K562 (cell line): ENCODE data around the gene TXNRD2. TPM values are rescaled to one million over a fixed set of nuclear protein-coding genes. Genes with fewer than 3 reads are reported as not detected.
A peak's percentile ranks its signal among the peaks of the same experiment; 100 is the strongest.

Experiments used
- GTF2F1 ChIP-seq: IDR thresholded peaks from 2 replicates; pipeline ENCODE4 v1.6.1; 2011; ENCODE audit warnings: low read depth, low read length, improper control_type of control experiment
- HCFC1 ChIP-seq: IDR thresholded peaks from 2 replicates; pipeline ENCODE4 v1.6.1; 2012; ENCODE audit warnings: low read depth, low read length, improper control_type of control experiment
- HOXB6 ChIP-seq: fragments of 250-450 bp; sonication (Bioruptor Pico); IDR thresholded peaks from 2 replicates; pipeline ENCODE4 v1.5.1; 2022; ENCODE audit warnings: mild to moderate bottlenecking, borderline replicate concordance
- JUND ChIP-seq, 2 experiments: IDR thresholded peaks; 2 replicates in 1 of 2; 3 replicates in 1 of 2; pipeline ENCODE4 v1.6.1; 2011; ENCODE audit warnings: borderline replicate concordance in 2 of 2, low read depth in 2 of 2, low read length in 2 of 2, improper control_type of control experiment in 1 of 2, missing biosample characterization in 1 of 2, missing genetic modification characterization in 1 of 2, missing genetic modification reagents in 1 of 2
- MXD1 ChIP-seq: fragments of 250-450 bp; sonication (Bioruptor Pico); IDR thresholded peaks from 2 replicates; pipeline ENCODE4 v1.8.0; 2021; ENCODE audit warnings: borderline replicate concordance, mild to moderate bottlenecking, moderate library complexity; ENCODE audit not compliant: poor library complexity, severe bottlenecking
- RBM22 ChIP-seq: fragments of 200-400 bp; formaldehyde crosslinking; IDR thresholded peaks from 2 replicates; pipeline ENCODE4 v1.6.1; 2018; ENCODE audit warnings: low read length, low read depth; ENCODE audit not compliant: poor library complexity, severe bottlenecking
- RCOR1 ChIP-seq, 2 experiments: IDR thresholded peaks; 2 replicates each; pipeline ENCODE4 v1.6.1; 2012; ENCODE audit warnings: low read depth in 2 of 2, low read length in 2 of 2, borderline replicate concordance in 1 of 2, improper control_type of control experiment in 1 of 2
- SRF ChIP-seq, 2 experiments: fragments of 250-450, 450-650 bp in 1 of 2; sonication (Bioruptor Pico) in 1 of 2; sonication (generic) in 1 of 2; formaldehyde crosslinking; IDR thresholded peaks; 2 replicates each; pipeline versions ENCODE4 v1.5.0 to v1.5.1; 2020 to 2022; ENCODE audit warnings: mild to moderate bottlenecking in 1 of 2, missing genetic modification reagents in 1 of 2
- TEAD1 ChIP-seq, 2 experiments: fragments of 450-650 bp in 1 of 2; sonication (generic) in 1 of 2; formaldehyde crosslinking; IDR thresholded peaks; 2 replicates each; pipeline versions ENCODE4 v1.4.0 to v1.8.0; 2020 to 2022; ENCODE audit warnings: mild to moderate bottlenecking in 2 of 2, missing genetic modification reagents in 1 of 2
- ZBTB17 ChIP-seq: fragments of 450-650 bp; formaldehyde crosslinking; IDR thresholded peaks from 2 replicates; pipeline ENCODE4 v1.4.0; 2020; ENCODE audit warnings: mild to moderate bottlenecking
- ZFP30 ChIP-seq: fragments of 250-450 bp; sonication (Bioruptor Pico); IDR thresholded peaks from 2 replicates; pipeline ENCODE4 v1.8.0; 2022; ENCODE audit warnings: moderate library complexity, mild to moderate bottlenecking, inconsistent platforms, borderline replicate concordance
- ZNF23 ChIP-seq: fragments of 250-450 bp; sonication (Bioruptor Pico); IDR thresholded peaks from 2 replicates; pipeline ENCODE4 v1.4.0; 2020; ENCODE audit warnings: mild to moderate bottlenecking
- ZNF347 ChIP-seq: fragments of 450-650 bp; formaldehyde crosslinking; IDR thresholded peaks from 2 replicates; pipeline ENCODE4 v1.4.0; 2020; ENCODE audit warnings: low read depth, mild to moderate bottlenecking, moderate library complexity
- ZNF586 ChIP-seq: fragments of 450-650 bp; formaldehyde crosslinking; conservative IDR thresholded peaks from 2 replicates; pipeline ENCODE4 v1.4.0; 2020; ENCODE audit warnings: mild to moderate bottlenecking, moderate library complexity
- polyA plus RNA-seq, 8 experiments: library from polyadenylated mRNA; depleted of rRNA in 4 of 8; stranded (reverse) in 5 of 8; unstranded in 3 of 8; fragments of >200 nt; fragmentation: Nextera tagmentation in 2 of 8; fragmentation: Illumina TruSeq in 1 of 8; extraction: Ambion mirVana in 2 of 8; extraction: Trizol in 1 of 8; gene quantifications; 2 replicates each; pipeline versions ENCODE4 v1.2.1 to v1.2.3, GENCODE V29; 2011 to 2014; ENCODE audit warnings: inconsistent platforms in 1 of 8, missing spikeins in 1 of 8
- total RNA-seq, 7 experiments: library from RNA; depleted of rRNA in 6 of 7; stranded (reverse); fragments of >200 nt in 6 of 7; fragmentation: Illumina TruSeq in 2 of 7; extraction: Trizol in 2 of 7; gene quantifications; 2 replicates each; pipeline versions ENCODE4 v1.2.1 to v1.2.3, GENCODE V29; 2011 to 2021; ENCODE audit warnings: low replicate concordance in 1 of 7
- TF ChIP-seq, protein P1 (sequence below): fragments of 250-450 bp; sonication (Bioruptor Pico); IDR thresholded peaks from 2 replicates; pipeline ENCODE4 v1.4.0; 2020; ENCODE audit warnings: mild to moderate bottlenecking, moderate library complexity
- TF ChIP-seq, protein P2 (sequence below): fragments of 450-650 bp; IDR thresholded peaks from 2 replicates; pipeline ENCODE4 v1.6.1; 2018; ENCODE audit warnings: mild to moderate bottlenecking, low read depth; ENCODE audit not compliant: partially characterized antibody

The TXNRD2 gene
- total and polyA plus RNA-seq, 9 of the 15 experiments (the other 6 are each of a cell fraction or from before 2014, with no cell fraction given), result 3.3 to 80.2 (median 49.4) TPM

DNA sequence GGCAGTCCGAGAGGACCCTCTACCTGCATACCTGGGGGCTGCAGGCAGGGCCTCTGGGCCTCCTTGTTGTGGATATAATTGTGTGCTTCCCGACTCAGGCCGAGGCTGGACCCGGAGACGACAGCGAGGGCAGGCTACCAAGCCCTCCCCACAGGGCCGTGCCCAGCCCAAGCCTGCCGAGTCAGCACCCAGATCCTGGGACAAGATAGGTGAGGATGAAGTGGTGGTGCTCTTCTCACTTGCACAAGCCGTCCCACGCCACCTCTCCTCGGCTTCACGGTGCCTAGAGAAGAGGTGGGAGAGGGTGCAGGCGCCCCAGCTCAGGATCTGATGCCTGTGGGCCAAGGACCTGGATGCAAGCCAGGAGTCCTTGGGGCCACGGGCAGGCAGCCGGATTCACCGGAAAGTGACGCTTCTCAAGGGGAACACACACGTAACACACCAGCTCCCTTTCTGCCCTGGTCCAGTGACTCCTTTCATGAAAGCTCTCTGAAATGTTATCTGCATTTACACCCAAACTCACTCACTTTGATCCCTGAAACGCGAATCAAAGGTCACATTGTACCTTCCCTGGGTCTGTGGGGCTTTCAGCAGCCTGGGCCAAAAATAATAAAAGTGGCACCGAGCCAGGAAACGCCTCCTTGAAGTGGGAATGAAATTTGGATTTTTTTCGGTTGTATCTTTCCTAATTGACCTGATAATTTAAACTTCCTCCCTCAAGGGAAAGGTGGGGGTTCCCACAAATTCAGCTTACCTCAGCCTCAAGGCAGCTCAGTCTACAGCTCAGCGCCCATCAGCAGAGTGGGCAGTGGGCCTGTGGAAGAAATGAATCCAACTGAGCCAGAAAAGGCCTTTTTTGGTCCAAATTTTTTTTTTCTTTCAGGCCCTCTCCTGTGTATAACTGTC lies 85.9 kb downstream of the TXNRD2 start (continued):
- peak; percentile 66 for TF ChIP-seq HCFC1
- TF ChIP-seq ZFP30 (CRISPR knock-in tag), result no peak
- peak; percentile 58; the same call in 1 of the 2 replicates for TF ChIP-seq ZNF23 (CRISPR knock-in tag)
- TF ChIP-seq, protein P1, sequence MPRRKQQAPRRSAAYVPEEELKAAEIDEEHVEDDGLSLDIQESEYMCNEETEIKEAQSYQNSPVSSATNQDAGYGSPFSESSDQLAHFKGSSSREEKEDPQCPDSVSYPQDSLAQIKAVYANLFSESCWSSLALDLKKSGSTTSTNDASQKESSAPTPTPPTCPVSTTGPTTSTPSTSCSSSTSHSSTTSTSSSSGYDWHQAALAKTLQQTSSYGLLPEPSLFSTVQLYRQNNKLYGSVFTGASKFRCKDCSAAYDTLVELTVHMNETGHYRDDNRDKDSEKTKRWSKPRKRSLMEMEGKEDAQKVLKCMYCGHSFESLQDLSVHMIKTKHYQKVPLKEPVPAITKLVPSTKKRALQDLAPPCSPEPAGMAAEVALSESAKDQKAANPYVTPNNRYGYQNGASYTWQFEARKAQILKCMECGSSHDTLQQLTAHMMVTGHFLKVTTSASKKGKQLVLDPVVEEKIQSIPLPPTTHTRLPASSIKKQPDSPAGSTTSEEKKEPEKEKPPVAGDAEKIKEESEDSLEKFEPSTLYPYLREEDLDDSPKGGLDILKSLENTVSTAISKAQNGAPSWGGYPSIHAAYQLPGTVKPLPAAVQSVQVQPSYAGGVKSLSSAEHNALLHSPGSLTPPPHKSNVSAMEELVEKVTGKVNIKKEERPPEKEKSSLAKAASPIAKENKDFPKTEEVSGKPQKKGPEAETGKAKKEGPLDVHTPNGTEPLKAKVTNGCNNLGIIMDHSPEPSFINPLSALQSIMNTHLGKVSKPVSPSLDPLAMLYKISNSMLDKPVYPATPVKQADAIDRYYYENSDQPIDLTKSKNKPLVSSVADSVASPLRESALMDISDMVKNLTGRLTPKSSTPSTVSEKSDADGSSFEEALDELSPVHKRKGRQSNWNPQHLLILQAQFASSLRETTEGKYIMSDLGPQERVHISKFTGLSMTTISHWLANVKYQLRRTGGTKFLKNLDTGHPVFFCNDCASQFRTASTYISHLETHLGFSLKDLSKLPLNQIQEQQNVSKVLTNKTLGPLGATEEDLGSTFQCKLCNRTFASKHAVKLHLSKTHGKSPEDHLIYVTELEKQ (CRISPR knock-in tag), result peak; percentile 44; the same call in 1 of the 2 replicates
- peak; percentile 56 for TF ChIP-seq JUND (IDR thresholded peaks at IDR 0.05; ENCODE audit: borderline replicate concordance, low read depth, low read length)
- TF ChIP-seq JUND (tag; IDR thresholded peaks at IDR 0.05; ENCODE audit: borderline replicate concordance, low read depth, low read length), result no peak
- peak in 1 of 2 experiments; percentile 66; a peak in 1 of 4 replicates for TF ChIP-seq SRF (CRISPR knock-in tag; IDR thresholded peaks at IDR 0.05)
- TF ChIP-seq RBM22, result no peak
- TF ChIP-seq, protein P2, sequence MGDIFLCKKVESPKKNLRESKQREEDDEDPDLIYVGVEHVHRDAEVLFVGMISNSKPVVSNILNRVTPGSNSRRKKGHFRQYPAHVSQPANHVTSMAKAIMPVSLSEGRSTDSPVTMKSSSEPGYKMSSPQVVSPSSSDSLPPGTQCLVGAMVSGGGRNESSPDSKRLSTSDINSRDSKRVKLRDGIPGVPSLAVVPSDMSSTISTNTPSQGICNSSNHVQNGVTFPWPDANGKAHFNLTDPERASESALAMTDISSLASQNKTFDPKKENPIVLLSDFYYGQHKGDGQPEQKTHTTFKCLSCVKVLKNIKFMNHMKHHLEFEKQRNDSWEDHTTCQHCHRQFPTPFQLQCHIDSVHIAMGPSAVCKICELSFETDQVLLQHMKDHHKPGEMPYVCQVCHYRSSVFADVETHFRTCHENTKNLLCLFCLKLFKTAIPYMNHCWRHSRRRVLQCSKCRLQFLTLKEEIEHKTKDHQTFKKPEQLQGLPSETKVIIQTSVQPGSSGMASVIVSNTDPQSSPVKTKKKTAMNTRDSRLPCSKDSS, result no peak
- TF ChIP-seq ZNF586 (CRISPR knock-in tag), result 0 out of 2 replicates have a peak, but pooled peaks have one; percentile 9
- TF ChIP-seq RCOR1 (IDR thresholded peaks at IDR 0.05; ENCODE audit: borderline replicate concordance in 1 of 2, low read depth in 2 of 2, low read length in 2 of 2), result peak in 1 of 2 experiments; percentile 83; a peak in 2 of 4 replicates
- peak; percentile 77; the same call in 1 of the 2 replicates for TF ChIP-seq ZNF347 (CRISPR knock-in tag)
- TF ChIP-seq TEAD1 (CRISPR knock-in tag; IDR thresholded peaks at IDR 0.05), result peak in 1 of 2 experiments; percentile 15; a peak in 1 of 4 replicates
- TF ChIP-seq HOXB6 (CRISPR knock-in tag), result peak; percentile 15; the same call in 1 of the 2 replicates
- peak; percentile 19; the same call in 1 of the 2 replicates for TF ChIP-seq GTF2F1
- TF ChIP-seq ZBTB17 (CRISPR knock-in tag), result peak; percentile 76; the same call in 1 of the 2 replicates
- peak; percentile 7 for TF ChIP-seq MXD1 (CRISPR knock-in tag)
